Measurements from ENCODE around the gene SEMA4B. TPM values are rescaled to one million over a fixed set of nuclear protein-coding genes. Genes with fewer than 3 reads are reported as not detected.

SEMA4B gene
- total and polyA plus RNA-seq, 2 of the 8 experiments (the other 6 are each of a cell fraction or from before 2014, with no cell fraction given): 42.7 to 43.0 TPM

- H3K23ac ChIP-seq (ENCODE audit: insufficient read length): no peak overlapping the region
- H3K18ac ChIP-seq (ENCODE audit: extremely low read depth, low read length): no peak overlapping the region
- no peak overlapping the region for H2BK120ac ChIP-seq (replicated peaks; ENCODE audit: low read depth, low read length)
- no peak overlapping the region for H2BK12ac ChIP-seq (ENCODE audit: low read depth, low read length)
- no peak overlapping the region for H4K91ac ChIP-seq (replicated peaks; ENCODE audit: insufficient read length, low read length)
- no peaks in the 10 kb centered on the region for H3K9me3 ChIP-seq (ENCODE audit: insufficient read depth in 2 of 2, low read depth in 1 of 2, low read length in 1 of 2)
- no peak overlapping the region for H4K5ac ChIP-seq (ENCODE audit: insufficient read length, low read depth, low read length)
- no peaks in the 10 kb centered on the region for H3K27me3 ChIP-seq (replicated peaks in 1 of 4; ENCODE audit: control insufficient read depth in 3 of 4, extremely low read depth in 1 of 4, insufficient read depth in 3 of 4, low read length in 3 of 4)
- no peak overlapping the region for H2AK5ac ChIP-seq (ENCODE audit: low read depth, low read length)
- H3K23me2 ChIP-seq (ENCODE audit: low read depth, low read length): peaks cover 16% of the 10 kb centered on the region
- TF ChIP-seq TCF12 (IDR thresholded peaks at IDR 0.05; ENCODE audit: low read depth, low read length): no peak
- TF ChIP-seq TEAD4 (IDR thresholded peaks at IDR 0.05; ENCODE audit: low read depth, low read length): no peak
- no peak for TF ChIP-seq PHF8 (conservative IDR thresholded peaks at IDR 0.05; ENCODE audit: low read depth, low read length)
- no peak for TF ChIP-seq SP4 (IDR thresholded peaks at IDR 0.05; ENCODE audit: low read length)
- H3K4me2 ChIP-seq (ENCODE audit: insufficient read depth in 1 of 2, low read depth in 2 of 2, low read length in 2 of 2): peak overlapping the region; percentile 85 to 86
- H4K20me1 ChIP-seq (replicated peaks in 1 of 2; ENCODE audit: control insufficient read depth in 1 of 2, insufficient read depth in 2 of 2, low read length in 2 of 2): peaks cover 6 to 29% of the 10 kb centered on the region in 2 experiments
- peaks cover 0 to 3% (median 2%) of the 10 kb centered on the region in 4 experiments; a peak in 4 of 8 replicates for H3K36me3 ChIP-seq (ENCODE audit: control insufficient read depth in 2 of 4, insufficient read depth in 4 of 4, low read length in 3 of 4)
- H3K79me1 ChIP-seq (ENCODE audit: low read depth, low read length): peaks cover 16% of the 10 kb centered on the region
- H2BK20ac ChIP-seq (ENCODE audit: low read length): no peak overlapping the region
- peaks cover 0 to 21% (median 7%) of the 10 kb centered on the region in 4 experiments; a peak in 5 of 7 replicates for H3K4me1 ChIP-seq (replicated peaks in 1 of 4; ENCODE audit: control insufficient read depth in 3 of 4, insufficient read depth in 4 of 4, low read length in 3 of 4)
- DNase-seq (ENCODE audit: low read depth in 1 of 2, low spot score in 2 of 2): no peak
- H3K56ac ChIP-seq (replicated peaks; ENCODE audit: insufficient read length, low read depth, low read length): no peak overlapping the region
- CTCF ChIA-PET (ENCODE audit: partially characterized antibody): interaction anchor here (0.7 to 12.6 kb wide), 9 partner anchors 14 to 117 kb away, joined by 3 to 182 read pairs (median 4); no protein-coding TSS in a partner anchor
- H3K27ac ChIP-seq (ENCODE audit: low read depth, low read length): no peak overlapping the region
- H3K9ac ChIP-seq (replicated peaks in 1 of 4; ENCODE audit: extremely low read depth in 1 of 4, low read depth in 3 of 4, low read length in 3 of 4): no peak overlapping the region; a peak in 1 of 7 replicates
- no peak overlapping the region for H2AFZ ChIP-seq (ENCODE audit: low read length)
- H3K14ac ChIP-seq (ENCODE audit: insufficient read length): no peak overlapping the region
- no peak for FAIRE-seq
- H3K79me2 ChIP-seq (ENCODE audit: control insufficient read depth in 1 of 2, insufficient read depth in 2 of 2, low read length in 2 of 2): peaks cover 9 to 54% of the 10 kb centered on the region in 2 experiments
- POLR2A ChIA-PET (ENCODE audit: partially characterized antibody): interaction anchor here (0.7 to 3.3 kb wide), 8 partner anchors 10 to 50 kb away, joined by 3 to 25 read pairs (median 10); no protein-coding TSS in a partner anchor
- no peak overlapping the region for H4K8ac ChIP-seq (ENCODE audit: extremely low read depth, insufficient read depth, low read length)
- H2BK5ac ChIP-seq (ENCODE audit: low read depth, low read length): no peak overlapping the region
- peak overlapping the region in 2 of 4 experiments; percentile 55 to 95; a peak in 4 of 8 replicates for H3K4me3 ChIP-seq (ENCODE audit: extremely low read depth in 1 of 4, insufficient read depth in 2 of 4, low read depth in 3 of 4, low read length in 4 of 4)
- 91% methylated on average over 4 of the region's 4 CpGs; no CpG with 5 or more reads in 1 of the 2 experiments for WGBS, 2 experiments (ENCODE audit: extremely low coverage in 1 of 2, insufficient coverage in 1 of 2, insufficient read length in 1 of 2, insufficient replicate concordance in 2 of 2, low coverage in 1 of 2, low lambda C conversion rate in 2 of 2, missing lambda C conversion rate in 1 of 2)
- H3K4ac ChIP-seq (replicated peaks; ENCODE audit: insufficient read length, low read depth, low read length): no peak overlapping the region
- no peak overlapping the region for H2BK15ac ChIP-seq (ENCODE audit: low read length)
Observed at GRCh38 chr15:90202929-90203328, 1.8 kb downstream of the SEMA4B start.
